Measurements from ENCODE around the gene CHD6. TPM values are rescaled to one million over a fixed set of nuclear protein-coding genes. Genes with fewer than 3 reads are reported as not detected.

Gene CHD6
- total RNA-seq, 4 donors from 2014 or later: 32.5 to 37.7 (median 35.0) TPM

- H3K27ac ChIP-seq (replicated peaks in 1 of 4): no peak overlapping the region
- TF ChIP-seq POLR2AphosphoS5 (IDR thresholded peaks at IDR 0.05) (no peak), POLR2A (IDR thresholded peaks at IDR 0.05; ENCODE audit: low read depth) (no peak), CTCF (IDR thresholded peaks at IDR 0.05) (no peak), EP300 (IDR thresholded peaks at IDR 0.05) (no peak)
- DNase-seq (ENCODE audit: extremely low spot score): no peak
- intact Hi-C loops (cut with DNase I): no loop called here
- H3K9me3 ChIP-seq: no peaks in the 10 kb centered on the region
- 90% methylated on average over 2 of the region's 2 CpGs for WGBS
- H3K4me1 ChIP-seq: peaks cover 24 to 61% (median 57%) of the 10 kb centered on the region in 4 donors
- no peak overlapping the region for H3K4me3 ChIP-seq
- no peaks in the 10 kb centered on the region for H3K27me3 ChIP-seq
- no peaks in the 10 kb centered on the region for H3K36me3 ChIP-seq
These were observed 50.6 kb downstream of the CHD6 start for GRCh38 chr20:41567615-41568014.

GRCh38 chr20:41566896-41567527, 51.2 kb downstream of the CHD6 start:
- WGBS: 100% methylated on average over 2 of the region's 3 CpGs

DNA sequence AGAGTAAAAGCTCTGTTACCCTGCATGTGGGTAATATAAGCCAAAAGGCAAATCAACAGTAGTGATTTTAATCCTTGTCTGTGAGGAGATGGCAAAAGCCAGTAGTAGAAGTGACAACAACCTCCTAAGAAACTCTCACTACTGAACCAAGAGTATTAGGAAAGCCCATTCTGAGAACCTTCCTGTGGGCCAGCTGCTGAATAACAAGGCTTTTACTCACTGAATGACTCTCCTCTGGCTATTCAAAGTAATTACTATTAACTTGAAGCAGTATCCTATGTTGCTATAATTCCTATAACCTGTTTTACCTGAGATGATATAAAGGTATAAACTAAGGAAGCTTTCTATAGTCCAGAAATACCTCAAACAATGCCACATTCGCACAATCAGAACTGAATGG, 55.1 kb downstream of the CHD6 start:
- intact Hi-C loops (cut with DNase I): no loop called here
- no peak overlapping the region for H3K4me3 ChIP-seq
- TF ChIP-seq POLR2AphosphoS5 (IDR thresholded peaks at IDR 0.05) (no peak), POLR2A (IDR thresholded peaks at IDR 0.05; ENCODE audit: low read depth) (no peak), CTCF (IDR thresholded peaks at IDR 0.05) (no peak), EP300 (IDR thresholded peaks at IDR 0.05) (no peak)
- no peaks in the 10 kb centered on the region for H3K36me3 ChIP-seq
- no peak overlapping the region for H3K27ac ChIP-seq (replicated peaks in 1 of 4)
- H3K4me1 ChIP-seq: peaks cover 6 to 54% (median 37%) of the 10 kb centered on the region in 4 donors
- no peaks in the 10 kb centered on the region for H3K9me3 ChIP-seq
- 92% methylated on average over 1 of the region's 1 CpG for WGBS
- H3K27me3 ChIP-seq: no peaks in the 10 kb centered on the region
- no peak for DNase-seq (ENCODE audit: extremely low spot score)

More at GRCh38 chr20:41566896-41567527, 51.2 kb downstream of the CHD6 start:
- no peak for DNase-seq (ENCODE audit: extremely low spot score)
- TF ChIP-seq CTCF (IDR thresholded peaks at IDR 0.05): no peak
- TF ChIP-seq EP300 (IDR thresholded peaks at IDR 0.05): no peak
- no peak for TF ChIP-seq POLR2A (IDR thresholded peaks at IDR 0.05; ENCODE audit: low read depth)
- TF ChIP-seq POLR2AphosphoS5 (IDR thresholded peaks at IDR 0.05): no peak
- no peaks in the 10 kb centered on the region for H3K27me3 ChIP-seq
- no peak overlapping the region for H3K4me3 ChIP-seq
- no peaks in the 10 kb centered on the region for H3K36me3 ChIP-seq
- no peaks in the 10 kb centered on the region for H3K9me3 ChIP-seq
- peaks cover 22 to 58% (median 54%) of the 10 kb centered on the region in 4 donors for H3K4me1 ChIP-seq
- H3K27ac ChIP-seq (replicated peaks in 1 of 4): no peak overlapping the region
- intact Hi-C loops (cut with DNase I): no loop called here

DNA sequence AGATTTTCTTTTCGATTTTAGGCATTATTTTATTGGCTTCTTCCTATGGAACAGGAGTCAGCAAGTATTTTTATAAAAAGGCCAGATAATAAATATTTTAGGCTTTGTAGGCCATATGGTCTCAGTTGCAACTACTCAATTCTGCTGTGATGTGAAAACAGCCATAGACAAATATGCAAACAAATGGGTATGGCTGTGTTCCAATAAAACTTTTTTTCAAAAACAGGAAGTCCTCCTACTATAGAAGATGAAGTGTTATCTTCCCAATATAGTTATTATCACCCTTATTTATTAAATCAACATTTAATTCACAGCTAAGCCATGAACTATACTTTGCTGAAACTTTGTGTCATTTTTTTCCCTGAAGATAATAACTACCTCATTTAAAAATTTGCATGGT, 57.2 kb downstream of the CHD6 start:
- Histone ChIP-seq H3K36me3 (no peaks in the 10 kb centered on the region), H3K4me1 (peaks cover 6 to 60% (median 49%) of the 10 kb centered on the region in 4 donors), H3K27me3 (no peaks in the 10 kb centered on the region), H3K27ac (replicated peaks in 1 of 4) (no peak overlapping the region), H3K9me3 (no peaks in the 10 kb centered on the region), H3K4me3 (no peak overlapping the region)
- WGBS: 89% methylated on average over 1 of the region's 1 CpG
- no peak for TF ChIP-seq CTCF (IDR thresholded peaks at IDR 0.05)
- TF ChIP-seq POLR2A (IDR thresholded peaks at IDR 0.05; ENCODE audit: low read depth): no peak
- no peak for TF ChIP-seq POLR2AphosphoS5 (IDR thresholded peaks at IDR 0.05)
- no peak for TF ChIP-seq EP300 (IDR thresholded peaks at IDR 0.05)
- intact Hi-C loops (cut with DNase I): no loop called here
- DNase-seq (ENCODE audit: extremely low spot score): no peak

- no peak overlapping the region for H3K27ac ChIP-seq (replicated peaks in 1 of 4)
- intact Hi-C loops (cut with DNase I): no loop called here
- no peaks in the 10 kb centered on the region for H3K9me3 ChIP-seq
- TF ChIP-seq POLR2AphosphoS5 (IDR thresholded peaks at IDR 0.05): no peak
- no peak for TF ChIP-seq EP300 (IDR thresholded peaks at IDR 0.05)
- TF ChIP-seq POLR2A (IDR thresholded peaks at IDR 0.05; ENCODE audit: low read depth): no peak
- TF ChIP-seq CTCF (IDR thresholded peaks at IDR 0.05): no peak
- no peak for DNase-seq (ENCODE audit: extremely low spot score)
- H3K4me3 ChIP-seq: no peak overlapping the region
- H3K36me3 ChIP-seq: no peaks in the 10 kb centered on the region
- H3K27me3 ChIP-seq: no peaks in the 10 kb centered on the region
- 93% methylated on average over 5 of the region's 5 CpGs for WGBS
- peaks cover 6 to 60% (median 49%) of the 10 kb centered on the region in 4 donors for H3K4me1 ChIP-seq
These were observed 58.5 kb downstream of the CHD6 start for GRCh38 chr20:41559658-41560057.

Measured in esophagus muscularis mucosa (tissue), 4 donors.